ENCODE results near the gene CRIP3.

Gene CRIP3

GRCh38 chr6:43290905-43291355 is 17.7 kb downstream of the CRIP3 start:
- Histone ChIP-seq H3K4me3 (no peak overlapping the region), H3K4me1 (no peaks in the 10 kb centered on the region), H3K9me3 (no peaks in the 10 kb centered on the region), H3K36me3 (replicated peaks) (no peaks in the 10 kb centered on the region), H3K27me3 (ENCODE audit: low read depth) (peaks cover 2% of the 10 kb centered on the region)
- DNase-seq (ENCODE audit: low spot score in 2 of 2) = no peak
- in situ Hi-C loops (cut with MboI; ENCODE audit: low sequenced_read_pairs) = no loop called here

DNA sequence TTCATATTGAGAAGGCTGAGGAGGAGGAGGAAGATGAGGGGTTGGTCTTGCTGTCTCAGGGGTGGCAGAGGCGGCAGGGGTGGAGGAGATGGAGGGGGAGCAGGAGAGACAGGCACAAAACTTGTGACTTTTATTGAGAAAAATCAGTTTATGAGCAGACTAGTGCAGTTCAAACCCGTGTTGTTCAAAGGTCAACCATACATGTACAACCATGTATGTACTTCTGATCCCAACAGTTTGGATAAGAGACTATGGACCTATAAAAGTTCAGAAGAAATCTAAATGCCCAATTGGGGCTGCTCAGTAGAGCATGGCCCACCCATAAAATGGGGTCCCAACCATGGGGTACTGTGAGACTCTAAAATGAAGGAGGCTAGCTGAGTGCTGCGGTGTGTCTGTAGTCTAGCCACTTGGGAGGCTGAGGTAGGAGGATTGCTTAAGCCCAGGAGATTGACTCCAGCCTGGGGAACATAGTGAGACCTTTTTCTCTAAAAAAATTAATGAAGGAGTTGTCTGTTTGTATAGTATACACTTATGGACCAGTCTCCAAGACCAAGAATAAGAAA is 18.2 kb downstream of the CRIP3 start:
- Histone ChIP-seq H3K9me3 (no peaks in the 10 kb centered on the region), H3K27me3 (ENCODE audit: low read depth) (peaks cover 7% of the 10 kb centered on the region), H3K36me3 (replicated peaks) (no peaks in the 10 kb centered on the region), H3K4me1 (no peaks in the 10 kb centered on the region), H3K4me3 (no peak overlapping the region)
- in situ Hi-C loops (cut with MboI; ENCODE audit: low sequenced_read_pairs) = no loop called here
- no peak for DNase-seq (ENCODE audit: low spot score in 2 of 2)

DNA sequence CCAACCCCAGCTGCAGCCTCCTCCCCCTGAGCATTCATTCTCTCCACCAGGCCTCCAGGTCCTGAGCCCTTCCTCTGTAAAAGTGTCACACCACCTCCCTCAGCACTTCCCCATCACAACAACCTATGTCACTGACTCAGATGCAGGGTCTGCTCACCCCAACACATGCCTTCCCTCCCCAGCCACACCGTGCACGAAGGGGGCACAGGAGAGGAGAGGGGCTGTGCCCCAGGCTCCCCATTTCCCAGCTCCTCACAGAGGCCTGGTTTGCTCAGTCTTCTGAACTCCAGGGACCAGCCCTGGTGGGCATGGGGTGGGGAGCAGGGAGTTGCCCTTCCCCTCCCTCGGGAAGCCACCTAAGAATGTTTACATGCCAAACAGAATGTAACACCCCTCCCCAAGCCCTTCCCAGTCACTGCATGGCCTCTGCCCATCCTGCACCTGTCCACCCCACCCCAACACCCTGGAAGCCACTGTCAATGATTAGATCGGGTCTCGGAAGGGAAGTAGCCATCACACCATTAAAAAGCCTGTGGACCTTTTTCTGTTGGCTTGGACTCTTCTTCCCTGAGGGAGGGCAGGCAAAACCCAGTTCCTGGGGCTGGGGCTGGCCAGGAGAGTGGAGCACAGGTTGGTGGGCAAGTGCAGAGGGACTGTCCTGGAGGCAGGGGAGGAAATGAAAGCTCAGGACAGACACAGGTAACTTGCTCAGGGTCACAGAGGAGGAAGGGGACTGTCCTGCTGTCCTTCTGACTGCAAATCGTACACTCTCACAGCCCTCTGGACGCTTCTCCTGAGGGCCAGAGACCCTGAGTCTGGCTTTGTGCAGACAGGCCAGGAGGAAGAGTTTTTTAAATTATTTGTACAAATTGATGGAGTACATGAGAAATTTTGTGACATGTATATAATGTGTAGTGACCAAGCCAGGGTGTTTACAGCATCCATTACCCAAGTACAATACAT is 20.6 kb downstream of the CRIP3 start:
- peaks cover 27% of the 10 kb centered on the region for H3K27me3 ChIP-seq (ENCODE audit: low read depth)
- in situ Hi-C loops (cut with MboI; ENCODE audit: low sequenced_read_pairs) = no loop called here
- no peaks in the 10 kb centered on the region for H3K4me1 ChIP-seq
- DNase-seq (ENCODE audit: low spot score in 2 of 2) = no peak
- no peak overlapping the region for H3K4me3 ChIP-seq
- no peaks in the 10 kb centered on the region for H3K9me3 ChIP-seq
- H3K36me3 ChIP-seq (replicated peaks) = no peaks in the 10 kb centered on the region

GRCh38 chr6:43286980-43287716 is 21.5 kb downstream of the CRIP3 start:
- in situ Hi-C loops (cut with MboI; ENCODE audit: low sequenced_read_pairs) = no loop called here
- no peak for DNase-seq (ENCODE audit: low spot score in 2 of 2)
- peaks cover 29% of the 10 kb centered on the region for H3K27me3 ChIP-seq (ENCODE audit: low read depth)
- no peaks in the 10 kb centered on the region for H3K36me3 ChIP-seq (replicated peaks)
- no peak overlapping the region for H3K4me3 ChIP-seq
- no peaks in the 10 kb centered on the region for H3K9me3 ChIP-seq
- no peaks in the 10 kb centered on the region for H3K4me1 ChIP-seq

DNA sequence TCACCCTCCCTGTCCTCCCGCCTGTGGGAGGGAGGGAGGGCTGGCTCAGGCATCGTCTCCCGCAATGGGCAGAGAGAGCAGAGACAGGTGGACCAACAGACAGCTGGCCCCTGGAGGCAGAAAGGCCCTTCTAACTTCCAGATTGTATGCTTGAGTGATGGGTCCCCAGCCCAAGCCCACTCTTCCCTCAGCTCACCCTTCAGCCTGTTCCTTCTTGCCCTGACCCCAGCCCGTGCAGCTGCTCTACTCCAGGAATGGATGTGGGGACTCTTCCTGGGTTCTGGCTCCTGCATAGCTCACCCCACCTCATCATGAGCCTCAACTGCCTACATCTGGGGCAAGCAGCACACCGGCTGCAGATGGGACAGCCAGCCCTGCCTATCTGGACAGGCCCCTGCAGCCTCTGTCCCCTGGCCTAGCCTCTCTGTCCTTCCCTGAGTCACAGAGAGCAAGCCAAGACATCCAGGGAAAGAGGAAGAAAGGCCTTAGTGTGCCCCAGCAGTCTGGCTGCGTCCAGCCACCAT is 22.1 kb downstream of the CRIP3 start:
- Histone ChIP-seq H3K4me3 (no peak overlapping the region), H3K4me1 (no peaks in the 10 kb centered on the region), H3K27me3 (ENCODE audit: low read depth) (peaks cover 36% of the 10 kb centered on the region), H3K36me3 (replicated peaks) (no peaks in the 10 kb centered on the region), H3K9me3 (no peaks in the 10 kb centered on the region)
- in situ Hi-C loops (cut with MboI; ENCODE audit: low sequenced_read_pairs) = no loop called here
- DNase-seq (ENCODE audit: low spot score in 2 of 2) = no peak

- Histone ChIP-seq H3K36me3 (replicated peaks) (no peaks in the 10 kb centered on the region), H3K27me3 (ENCODE audit: low read depth) (peaks cover 37% of the 10 kb centered on the region), H3K4me3 (no peak overlapping the region), H3K4me1 (no peaks in the 10 kb centered on the region), H3K9me3 (no peaks in the 10 kb centered on the region)
- no peak for DNase-seq (ENCODE audit: low spot score in 2 of 2)
- in situ Hi-C loops (cut with MboI; ENCODE audit: low sequenced_read_pairs) = no loop called here
Measured at GRCh38 chr6:43285832-43286231, 22.8 kb downstream of the CRIP3 start.

DNA sequence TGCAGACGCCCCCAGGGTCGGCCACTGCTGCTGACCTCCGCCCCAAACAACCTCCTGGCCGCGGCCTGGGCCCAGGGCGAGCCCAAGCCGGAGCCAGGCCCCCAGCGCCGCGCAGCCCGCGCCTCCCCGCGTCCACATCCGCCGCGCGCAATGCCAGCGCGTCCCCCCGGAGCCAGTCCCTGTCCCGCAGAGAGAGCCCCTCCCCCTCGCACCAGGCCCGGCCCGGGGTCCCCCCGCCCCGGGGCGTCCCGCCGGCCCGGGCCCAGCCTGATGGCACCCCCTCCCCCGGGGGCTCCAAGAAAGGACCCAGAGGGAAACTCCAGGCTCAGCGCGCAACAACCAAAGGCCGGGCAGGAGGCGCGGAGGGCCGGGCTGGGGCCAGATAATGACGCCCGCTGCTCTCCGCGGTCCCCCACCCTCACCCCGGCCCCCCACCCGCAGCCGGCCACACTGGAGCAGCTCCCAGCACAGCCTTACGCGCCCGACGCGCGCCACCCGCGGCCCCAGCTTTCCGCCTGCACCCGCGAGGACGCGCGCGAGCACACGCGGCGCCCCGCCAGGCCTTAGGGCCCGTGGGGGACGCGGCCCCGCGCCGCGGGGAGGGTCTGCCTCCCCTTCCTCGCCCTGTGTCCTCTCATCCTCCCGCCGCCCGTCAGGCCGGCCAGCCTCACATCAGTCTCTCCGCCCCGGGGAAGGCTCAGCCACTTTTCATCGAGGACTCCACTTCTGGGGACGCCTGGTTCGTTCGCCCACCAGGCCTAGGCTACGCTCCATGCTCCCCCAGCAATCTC is 23.4 kb downstream of the CRIP3 start:
- Histone ChIP-seq H3K36me3 (replicated peaks) (no peaks in the 10 kb centered on the region), H3K4me1 (no peaks in the 10 kb centered on the region), H3K27me3 (ENCODE audit: low read depth) (peaks cover 37% of the 10 kb centered on the region), H3K4me3 (no peak overlapping the region), H3K9me3 (no peaks in the 10 kb centered on the region)
- in situ Hi-C loops (cut with MboI; ENCODE audit: low sequenced_read_pairs) = no loop called here
- DNase-seq (ENCODE audit: low spot score in 2 of 2) = no peak

DNA sequence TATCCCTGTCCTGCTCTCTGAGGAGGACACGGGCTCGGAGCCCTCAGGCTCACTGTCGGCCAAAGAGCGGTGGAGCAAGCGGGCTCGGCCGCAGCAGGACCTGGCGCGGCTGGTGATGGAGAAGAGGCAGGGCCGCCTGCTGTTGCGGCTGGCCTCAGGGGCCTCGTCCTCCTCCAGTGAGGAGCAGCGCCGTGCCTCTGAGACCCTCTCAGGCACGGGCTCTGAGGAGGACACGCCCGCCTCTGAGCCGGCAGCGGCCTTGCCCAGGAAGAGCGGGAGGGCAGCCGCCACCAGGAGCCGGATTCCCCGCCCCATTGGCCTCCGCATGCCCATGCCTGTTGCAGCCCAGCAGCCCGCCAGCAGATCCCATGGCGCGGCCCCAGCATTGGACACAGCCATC is 24.7 kb downstream of the CRIP3 start:
- Histone ChIP-seq H3K4me1 (no peaks in the 10 kb centered on the region), H3K36me3 (replicated peaks) (no peaks in the 10 kb centered on the region), H3K27me3 (ENCODE audit: low read depth) (peaks cover 37% of the 10 kb centered on the region), H3K9me3 (no peaks in the 10 kb centered on the region), H3K4me3 (no peak overlapping the region)
- no peak for DNase-seq (ENCODE audit: low spot score in 2 of 2)
- in situ Hi-C loops (cut with MboI; ENCODE audit: low sequenced_read_pairs) = no loop called here

- in situ Hi-C loops (cut with MboI; ENCODE audit: low sequenced_read_pairs) = no loop called here
- DNase-seq (ENCODE audit: low spot score in 2 of 2) = no peak
- Histone ChIP-seq H3K9me3 (no peaks in the 10 kb centered on the region), H3K36me3 (replicated peaks) (no peaks in the 10 kb centered on the region), H3K4me1 (no peaks in the 10 kb centered on the region), H3K4me3 (no peak overlapping the region), H3K27me3 (ENCODE audit: low read depth) (peaks cover 37% of the 10 kb centered on the region)
Measured at GRCh38 chr6:43283514-43283901, 25.1 kb downstream of the CRIP3 start.

GRCh38 chr6:43282636-43283513 is 25.8 kb downstream of the CRIP3 start:
- no peaks in the 10 kb centered on the region for H3K9me3 ChIP-seq
- no peak overlapping the region for H3K4me3 ChIP-seq
- no peak for DNase-seq (ENCODE audit: low spot score in 2 of 2)
- peaks cover 37% of the 10 kb centered on the region for H3K27me3 ChIP-seq (ENCODE audit: low read depth)
- no peaks in the 10 kb centered on the region for H3K36me3 ChIP-seq (replicated peaks)
- in situ Hi-C loops (cut with MboI; ENCODE audit: low sequenced_read_pairs) = no loop called here
- H3K4me1 ChIP-seq = no peaks in the 10 kb centered on the region

- H3K36me3 ChIP-seq (replicated peaks) = no peaks in the 10 kb centered on the region
- in situ Hi-C loops (cut with MboI; ENCODE audit: low sequenced_read_pairs) = no loop called here
- H3K4me3 ChIP-seq = no peak overlapping the region
- no peaks in the 10 kb centered on the region for H3K9me3 ChIP-seq
- no peaks in the 10 kb centered on the region for H3K4me1 ChIP-seq
- no peak for DNase-seq (ENCODE audit: low spot score in 2 of 2)
- H3K27me3 ChIP-seq (ENCODE audit: low read depth) = peaks cover 37% of the 10 kb centered on the region
Measured at GRCh38 chr6:43282060-43282459, 26.6 kb downstream of the CRIP3 start.

DNA sequence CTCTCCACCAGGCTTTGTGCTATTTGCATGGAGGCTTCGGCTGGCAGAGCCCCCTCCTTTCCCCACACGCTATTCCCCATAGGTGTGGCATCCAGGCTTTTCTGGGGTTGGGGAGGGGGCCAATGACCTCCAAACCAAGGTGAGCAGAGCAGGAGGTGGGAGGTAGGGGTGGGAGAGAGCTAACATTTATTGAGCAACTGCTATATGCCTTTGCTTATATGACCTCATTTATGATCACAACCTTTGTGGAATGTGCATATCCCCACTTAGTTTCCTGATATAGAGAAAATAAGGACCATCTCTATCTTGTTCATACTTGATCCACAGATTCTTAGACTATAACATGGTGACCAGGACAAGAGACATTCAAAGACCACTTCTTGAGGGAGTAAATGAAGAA is 28.4 kb downstream of the CRIP3 start:
- Histone ChIP-seq H3K4me1 (no peaks in the 10 kb centered on the region), H3K4me3 (no peak overlapping the region), H3K36me3 (replicated peaks) (no peaks in the 10 kb centered on the region), H3K27me3 (ENCODE audit: low read depth) (peaks cover 28% of the 10 kb centered on the region), H3K9me3 (no peaks in the 10 kb centered on the region)
- in situ Hi-C loops (cut with MboI; ENCODE audit: low sequenced_read_pairs) = no loop called here
- no peak for DNase-seq (ENCODE audit: low spot score in 2 of 2)

All from HAP-1 (cell line).